GM23248 (cell line): Measurements from ENCODE around the gene ANKS3.

Experiments
- EZH2 ChIP-seq: fragments of 200-600 bp; sonication (generic); IDR thresholded peaks from 2 replicates; pipeline ENCODE4 v1.6.1; 2018; ENCODE audit warnings: antibody characterized with exemption, mild to moderate bottlenecking; ENCODE audit not compliant: insufficient read depth, poor library complexity, severe bottlenecking
- EZH2phosphoT487 ChIP-seq: fragments of 200-600 bp; sonication (generic); IDR thresholded peaks from 2 replicates; pipeline ENCODE4 v1.6.1; 2018; ENCODE audit warnings: antibody characterized with exemption, moderate library complexity, mild to moderate bottlenecking, low read depth; ENCODE audit not compliant: insufficient read depth

GRCh38 chr16:4677390-4677789 lies 56.7 kb downstream of the ANKS3 start:
- TF ChIP-seq EZH2phosphoT487: no peak
- TF ChIP-seq EZH2: no peak
